Stomach (tissue), 4 donors: ENCODE measurements around the gene ACAD8.

Experiments used
- POLR2A ChIP-seq, 4 donors: fragments of 450-650 bp; IDR thresholded peaks; one replicate each; pipeline ENCODE4 v1.6.1; 2016; ENCODE audit warnings: antibody characterized with exemption in 4 of 4, control low read depth in 2 of 4, mild to moderate bottlenecking in 1 of 4, moderate library complexity in 1 of 4
- POLR2AphosphoS5 ChIP-seq, 3 donors: sonication (generic); formaldehyde crosslinking; IDR thresholded peaks; one replicate each; pipeline ENCODE4 v1.6.1; 2016; ENCODE audit warnings: antibody characterized with exemption in 3 of 3
- TF ChIP-seq, protein P1 (sequence below), 7 experiments: fragments of 450-650 bp in 4 of 7; fragments of 200-600 bp in 3 of 7; sonication (generic) in 3 of 7; IDR thresholded peaks; one replicate each; pipeline ENCODE4 v1.5.1; 2016 to 2019; ENCODE audit warnings: antibody characterized with exemption in 7 of 7, control low read depth in 2 of 7, mild to moderate bottlenecking in 1 of 7

DNA sequence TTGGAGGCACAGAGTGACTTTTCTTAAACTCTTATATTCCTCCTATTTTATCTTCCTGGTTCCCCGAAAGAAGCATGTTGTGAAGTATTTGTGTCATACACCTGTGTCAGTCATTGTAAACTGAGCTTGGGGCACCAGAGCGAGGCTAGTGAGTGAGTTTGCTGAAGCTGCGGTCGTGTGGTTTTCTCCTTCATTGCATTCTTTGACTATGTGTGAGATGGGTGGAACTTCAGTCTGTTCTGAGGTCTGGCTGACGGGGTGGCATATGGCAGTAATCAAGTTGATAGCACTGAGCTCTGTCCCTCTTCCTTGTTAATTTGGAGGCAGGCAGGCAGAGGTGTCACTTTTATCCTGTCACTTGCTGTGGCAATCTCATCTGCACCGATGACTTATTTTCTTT lies 24.7 kb upstream of the ACAD8 start:
- TF ChIP-seq, protein P1, sequence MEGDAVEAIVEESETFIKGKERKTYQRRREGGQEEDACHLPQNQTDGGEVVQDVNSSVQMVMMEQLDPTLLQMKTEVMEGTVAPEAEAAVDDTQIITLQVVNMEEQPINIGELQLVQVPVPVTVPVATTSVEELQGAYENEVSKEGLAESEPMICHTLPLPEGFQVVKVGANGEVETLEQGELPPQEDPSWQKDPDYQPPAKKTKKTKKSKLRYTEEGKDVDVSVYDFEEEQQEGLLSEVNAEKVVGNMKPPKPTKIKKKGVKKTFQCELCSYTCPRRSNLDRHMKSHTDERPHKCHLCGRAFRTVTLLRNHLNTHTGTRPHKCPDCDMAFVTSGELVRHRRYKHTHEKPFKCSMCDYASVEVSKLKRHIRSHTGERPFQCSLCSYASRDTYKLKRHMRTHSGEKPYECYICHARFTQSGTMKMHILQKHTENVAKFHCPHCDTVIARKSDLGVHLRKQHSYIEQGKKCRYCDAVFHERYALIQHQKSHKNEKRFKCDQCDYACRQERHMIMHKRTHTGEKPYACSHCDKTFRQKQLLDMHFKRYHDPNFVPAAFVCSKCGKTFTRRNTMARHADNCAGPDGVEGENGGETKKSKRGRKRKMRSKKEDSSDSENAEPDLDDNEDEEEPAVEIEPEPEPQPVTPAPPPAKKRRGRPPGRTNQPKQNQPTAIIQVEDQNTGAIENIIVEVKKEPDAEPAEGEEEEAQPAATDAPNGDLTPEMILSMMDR (IDR thresholded peaks at IDR 0.05): no peak
- no peak for TF ChIP-seq POLR2A (IDR thresholded peaks at IDR 0.05)
- no peak for TF ChIP-seq POLR2AphosphoS5 (IDR thresholded peaks at IDR 0.05)
